HG02973 (cell line): Measurements from ENCODE around the gene TMEM39B.
"Not testable (repeated sequence)": the region's sequence is repeated elsewhere in the genome, so short reads cannot be mapped to it uniquely, and the experiment has no call there.

Source experiments
- ATAC-seq: cut with Tn5 transposase; IDR thresholded peaks from one replicate; pipeline ENCODE4 v1.9.1; 2021; ENCODE audit warnings: moderate library complexity; ENCODE audit not compliant: unreplicated experiment

TMEM39B gene

GRCh38 chr1:32072622-32073298, at the start of gene TMEM39B:
TSS of gene TMEM39B (plus strand) at chr1:32072939. CDS start at chr1:32073048, 109 bp downstream.
- ATAC-seq, result peak; percentile 78

GRCh38 chr1:32023351-32023750, 49.4 kb upstream of the TMEM39B start:
- ATAC-seq, result no peak

GRCh38 chr1:32025515-32025914, 47.2 kb upstream of the TMEM39B start:
- no peak for ATAC-seq

- no peak for ATAC-seq
These were observed 44.0 kb upstream of the TMEM39B start for GRCh38 chr1:32028746-32029145.

GRCh38 chr1:32031578-32032274, 41.0 kb upstream of the TMEM39B start:
- no peak for ATAC-seq

- ATAC-seq, result no peak
These were observed 40.5 kb upstream of the TMEM39B start for GRCh38 chr1:32032275-32032615.

GRCh38 chr1:32035119-32035518, 37.6 kb upstream of the TMEM39B start:
- no peak for ATAC-seq

- no peak for ATAC-seq
These were observed 32.0 kb upstream of the TMEM39B start for GRCh38 chr1:32040711-32041110.

- no peak for ATAC-seq
These were observed 30.4 kb upstream of the TMEM39B start for GRCh38 chr1:32042330-32042729.

GRCh38 chr1:32044234-32044633, 28.5 kb upstream of the TMEM39B start:
- no peak for ATAC-seq

- no peak for ATAC-seq
These were observed 27.0 kb upstream of the TMEM39B start for GRCh38 chr1:32045772-32046171.

GRCh38 chr1:32047701-32048100, 25.0 kb upstream of the TMEM39B start:
- no peak for ATAC-seq

- ATAC-seq, result no peak
These were observed 24.3 kb upstream of the TMEM39B start for GRCh38 chr1:32048440-32048839.

- no peak for ATAC-seq
These were observed 21.0 kb upstream of the TMEM39B start for GRCh38 chr1:32051706-32052105.

- ATAC-seq, result no peak
These were observed 19.9 kb upstream of the TMEM39B start for GRCh38 chr1:32052887-32053286.

- ATAC-seq, result no peak
These were observed 17.3 kb upstream of the TMEM39B start for GRCh38 chr1:32055416-32055815.

GRCh38 chr1:32056598-32056997, 16.1 kb upstream of the TMEM39B start:
- ATAC-seq, result no peak

- no peak for ATAC-seq
These were observed 11.8 kb upstream of the TMEM39B start for GRCh38 chr1:32060914-32061313.

GRCh38 chr1:32062867-32063230, 9.9 kb upstream of the TMEM39B start:
- ATAC-seq, result no peak

- ATAC-seq, result no peak
These were observed 9.5 kb upstream of the TMEM39B start for GRCh38 chr1:32063261-32063681.

GRCh38 chr1:32065613-32066488, 6.9 kb upstream of the TMEM39B start:
- not testable (repeated sequence) for ATAC-seq

- no peak for ATAC-seq
These were observed 6.3 kb upstream of the TMEM39B start for GRCh38 chr1:32066489-32066873.
